GM10266 (cell line): Measurements from ENCODE around the gene CCDC32.
A peak's percentile ranks its signal among the peaks of the same experiment; 100 is the strongest.

Source experiments
- DNase-seq: peaks from one replicate; pipeline ENCODE4 v3.0.0; 2012; ENCODE audit errors: extremely low spot score
- TF ChIP-seq, protein P1 (sequence below): IDR thresholded peaks from 2 replicates; pipeline ENCODE4 v1.5.1; 2012; ENCODE audit warnings: mild to moderate bottlenecking, low read depth; ENCODE audit not compliant: control insufficient read depth, insufficient read depth; ENCODE audit errors: missing control alignments

Gene CCDC32, protein sequence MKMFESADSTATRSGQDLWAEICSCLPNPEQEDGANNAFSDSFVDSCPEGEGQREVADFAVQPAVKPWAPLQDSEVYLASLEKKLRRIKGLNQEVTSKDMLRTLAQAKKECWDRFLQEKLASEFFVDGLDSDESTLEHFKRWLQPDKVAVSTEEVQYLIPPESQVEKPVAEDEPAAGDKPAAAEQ

DNA sequence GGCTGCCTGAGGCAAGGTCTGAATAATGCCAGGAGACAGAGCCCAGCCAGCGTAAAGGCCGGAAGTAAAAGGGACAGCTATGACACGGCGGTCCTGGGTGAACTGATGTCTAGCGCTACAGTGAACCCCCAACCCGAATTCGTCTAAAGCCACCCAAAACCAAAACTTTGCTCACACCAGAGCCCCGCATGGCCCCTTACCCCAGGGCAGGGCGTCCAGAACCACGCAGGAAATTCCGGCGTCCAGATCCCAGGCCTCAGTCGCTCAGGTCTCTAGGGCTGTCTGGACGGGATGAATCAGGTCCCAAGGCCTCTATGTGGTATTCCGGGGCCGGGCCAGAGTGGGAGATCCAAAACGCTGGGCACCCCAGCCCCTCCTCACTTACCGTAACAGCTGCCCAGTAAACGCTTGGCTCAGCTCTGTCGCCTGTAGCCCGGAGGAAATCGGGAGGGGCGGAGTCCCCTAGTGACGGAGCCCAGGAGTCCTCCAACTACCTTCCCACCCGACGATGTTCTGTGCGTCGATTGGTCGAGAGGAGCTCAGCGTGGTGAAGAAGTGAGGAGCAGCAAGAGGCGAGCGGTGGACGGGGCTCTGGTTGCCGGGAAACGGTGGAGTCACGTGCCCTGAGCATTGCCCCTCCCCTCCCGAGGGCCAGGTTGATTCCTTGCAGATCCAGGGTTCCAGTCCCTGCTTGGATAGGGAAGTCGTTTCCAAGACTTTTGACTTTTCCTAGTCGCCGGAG is at the start of gene CCDC32:
Gene CCDC32, minus strand, starts transcription at position 452 of the 742 bp plus-strand sequence. CDS start 2,027 bp downstream, outside the sequence.
- TF ChIP-seq, protein P1, sequence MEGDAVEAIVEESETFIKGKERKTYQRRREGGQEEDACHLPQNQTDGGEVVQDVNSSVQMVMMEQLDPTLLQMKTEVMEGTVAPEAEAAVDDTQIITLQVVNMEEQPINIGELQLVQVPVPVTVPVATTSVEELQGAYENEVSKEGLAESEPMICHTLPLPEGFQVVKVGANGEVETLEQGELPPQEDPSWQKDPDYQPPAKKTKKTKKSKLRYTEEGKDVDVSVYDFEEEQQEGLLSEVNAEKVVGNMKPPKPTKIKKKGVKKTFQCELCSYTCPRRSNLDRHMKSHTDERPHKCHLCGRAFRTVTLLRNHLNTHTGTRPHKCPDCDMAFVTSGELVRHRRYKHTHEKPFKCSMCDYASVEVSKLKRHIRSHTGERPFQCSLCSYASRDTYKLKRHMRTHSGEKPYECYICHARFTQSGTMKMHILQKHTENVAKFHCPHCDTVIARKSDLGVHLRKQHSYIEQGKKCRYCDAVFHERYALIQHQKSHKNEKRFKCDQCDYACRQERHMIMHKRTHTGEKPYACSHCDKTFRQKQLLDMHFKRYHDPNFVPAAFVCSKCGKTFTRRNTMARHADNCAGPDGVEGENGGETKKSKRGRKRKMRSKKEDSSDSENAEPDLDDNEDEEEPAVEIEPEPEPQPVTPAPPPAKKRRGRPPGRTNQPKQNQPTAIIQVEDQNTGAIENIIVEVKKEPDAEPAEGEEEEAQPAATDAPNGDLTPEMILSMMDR = no peak
- peak; percentile 94 for DNase-seq

DNA sequence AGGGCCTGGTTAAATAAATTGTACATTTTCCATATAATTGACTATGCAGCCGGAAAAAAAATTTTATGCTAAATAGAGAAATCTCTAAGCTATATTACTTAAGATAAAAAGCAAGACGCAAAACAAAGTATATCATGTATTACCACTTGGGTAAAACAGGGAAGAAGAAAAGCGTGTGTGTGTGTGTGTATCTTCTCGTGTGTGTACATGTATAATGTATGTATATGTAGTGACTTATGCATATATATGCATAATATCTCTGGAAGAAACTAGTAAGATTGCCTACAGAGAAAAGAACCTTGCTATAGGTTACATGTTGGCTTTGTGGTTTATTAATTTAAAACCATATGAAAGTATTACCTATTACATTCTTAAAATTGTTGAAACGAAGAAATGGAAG is 48.2 kb upstream of the CCDC32 start:
- TF ChIP-seq, protein P1 = no peak
- DNase-seq = no peak

DNA sequence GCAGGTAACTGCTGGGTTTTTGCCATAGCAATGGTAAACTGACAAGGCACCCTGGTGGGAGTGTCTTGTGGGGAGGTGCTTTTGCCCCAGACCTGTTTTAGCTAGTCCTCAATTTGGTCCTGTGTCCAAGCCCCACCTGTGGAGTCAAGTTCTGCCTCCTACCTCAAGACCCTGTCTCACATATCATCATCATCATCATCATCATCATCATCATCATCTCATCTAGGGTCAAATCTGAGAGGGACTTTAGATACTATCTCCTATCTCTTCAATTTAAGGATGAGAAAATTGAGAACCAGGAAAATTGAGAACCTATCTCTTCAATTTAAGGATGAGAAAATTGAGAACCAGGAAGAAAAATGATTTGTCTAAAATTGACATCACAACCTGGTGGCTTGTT is 39.1 kb upstream of the CCDC32 start:
- DNase-seq = no peak
- TF ChIP-seq, protein P1 = no peak

DNA sequence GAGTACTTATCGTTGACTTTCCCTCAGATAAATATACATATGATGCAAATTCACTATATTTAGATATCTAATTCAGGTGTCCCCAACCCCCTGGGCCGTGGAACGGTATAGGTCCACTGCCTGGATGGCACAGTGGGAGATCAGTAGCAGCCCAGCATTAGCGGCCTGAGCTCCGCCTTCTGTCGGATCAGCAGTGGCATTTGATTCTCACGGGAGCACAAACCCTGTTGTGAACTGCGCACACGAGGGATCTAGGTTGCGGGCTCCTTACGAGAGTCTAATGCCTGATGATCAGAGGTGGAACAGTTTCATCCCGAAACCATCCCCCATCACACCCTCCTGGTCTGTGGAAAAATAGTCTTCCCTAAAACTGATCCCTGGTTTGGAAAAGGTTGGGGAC is 36.1 kb upstream of the CCDC32 start:
- TF ChIP-seq, protein P1 = no peak
- DNase-seq = no peak

DNA sequence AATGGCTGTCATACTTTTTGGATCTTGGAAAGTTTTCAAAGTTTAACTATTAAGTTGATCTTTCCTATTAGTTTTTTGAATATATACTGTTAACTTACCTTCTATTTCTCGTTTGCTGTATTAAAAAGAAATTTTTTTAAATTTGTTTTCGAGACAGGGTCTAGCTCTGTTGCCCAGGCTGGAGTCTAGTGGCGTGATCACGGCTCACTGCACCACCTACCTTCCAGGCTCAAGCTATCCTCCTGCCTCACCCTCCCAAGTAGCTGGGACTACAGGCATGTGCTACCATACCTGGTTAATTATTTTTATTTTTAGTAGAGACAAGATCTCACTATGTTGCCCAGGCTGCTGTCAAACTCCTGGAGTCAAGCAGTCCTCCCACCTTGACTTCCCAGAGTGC is 33.8 kb upstream of the CCDC32 start:
- TF ChIP-seq, protein P1 = no peak
- no peak for DNase-seq

DNA sequence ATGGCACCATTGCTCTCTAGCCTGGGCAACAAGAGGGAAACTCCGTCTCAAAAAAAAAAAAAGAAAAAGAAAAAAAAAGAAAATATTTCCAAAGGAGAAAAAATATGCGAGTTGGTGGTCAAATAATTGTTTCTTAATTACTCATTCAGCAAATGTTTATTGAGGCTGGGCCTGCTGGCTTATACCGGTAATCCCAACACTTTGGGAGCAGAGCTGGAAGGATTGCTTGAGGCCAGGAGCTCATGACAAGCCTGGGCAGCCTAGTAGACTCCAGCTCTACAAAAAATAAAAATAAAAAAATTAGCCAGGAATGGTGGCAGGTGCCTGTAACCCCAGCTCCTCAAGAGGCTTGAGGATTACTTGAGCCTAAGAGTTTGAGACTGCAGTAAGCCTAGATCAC is 33.3 kb upstream of the CCDC32 start:
- no peak for DNase-seq
- TF ChIP-seq, protein P1 = no peak

DNA sequence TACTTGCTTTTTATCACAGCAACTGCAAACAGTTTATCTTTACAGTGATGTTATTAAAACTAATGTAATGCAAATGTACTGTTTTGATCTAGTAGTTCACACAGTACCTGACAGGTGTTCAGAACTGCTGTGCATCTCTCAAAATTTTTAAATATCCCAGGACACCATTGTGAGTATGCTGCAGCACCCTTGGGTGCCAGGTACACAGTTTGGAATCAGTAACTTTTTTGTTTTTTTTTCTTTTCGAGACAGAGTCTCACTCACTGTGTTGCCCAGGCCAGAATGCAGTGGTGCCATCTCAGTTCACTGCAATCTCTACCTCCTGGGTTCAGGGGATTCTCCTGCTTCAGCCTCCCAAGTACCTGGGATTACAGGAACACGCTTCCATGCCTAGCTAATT is 32.2 kb upstream of the CCDC32 start:
- no peak for DNase-seq
- TF ChIP-seq, protein P1 = no peak
